Islet precursor cell (in vitro differentiated cells): Measurements from ENCODE around the gene MET.
"Not testable (repeated sequence)": the region's sequence is repeated elsewhere in the genome, so short reads cannot be mapped to it uniquely, and the experiment has no call there.

Source experiments
- DNase-seq: peaks from one replicate; pipeline ENCODE4 v3.0.0-alpha.2; 2018

The MET gene

DNA sequence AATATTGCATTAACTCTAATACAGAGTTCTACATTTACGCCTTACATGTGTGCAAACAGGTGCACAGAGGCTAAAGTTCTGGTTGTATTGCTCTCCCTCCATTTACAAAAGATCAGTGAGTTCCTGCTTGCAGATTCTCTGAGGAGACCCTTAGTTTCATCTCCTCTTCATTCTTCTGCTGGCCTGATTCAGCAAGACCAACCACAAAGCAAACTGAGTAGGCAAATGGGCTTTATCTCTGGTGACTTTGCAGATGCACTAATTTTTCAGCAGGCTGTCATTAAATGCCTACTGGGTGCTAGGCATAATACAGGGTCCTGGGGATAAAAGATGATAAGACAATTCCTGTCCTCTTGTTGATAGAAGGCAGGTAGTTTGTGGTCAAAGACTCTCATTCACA lies 56.4 kb downstream of the MET start:
- DNase-seq, result peak; percentile 15

DNA sequence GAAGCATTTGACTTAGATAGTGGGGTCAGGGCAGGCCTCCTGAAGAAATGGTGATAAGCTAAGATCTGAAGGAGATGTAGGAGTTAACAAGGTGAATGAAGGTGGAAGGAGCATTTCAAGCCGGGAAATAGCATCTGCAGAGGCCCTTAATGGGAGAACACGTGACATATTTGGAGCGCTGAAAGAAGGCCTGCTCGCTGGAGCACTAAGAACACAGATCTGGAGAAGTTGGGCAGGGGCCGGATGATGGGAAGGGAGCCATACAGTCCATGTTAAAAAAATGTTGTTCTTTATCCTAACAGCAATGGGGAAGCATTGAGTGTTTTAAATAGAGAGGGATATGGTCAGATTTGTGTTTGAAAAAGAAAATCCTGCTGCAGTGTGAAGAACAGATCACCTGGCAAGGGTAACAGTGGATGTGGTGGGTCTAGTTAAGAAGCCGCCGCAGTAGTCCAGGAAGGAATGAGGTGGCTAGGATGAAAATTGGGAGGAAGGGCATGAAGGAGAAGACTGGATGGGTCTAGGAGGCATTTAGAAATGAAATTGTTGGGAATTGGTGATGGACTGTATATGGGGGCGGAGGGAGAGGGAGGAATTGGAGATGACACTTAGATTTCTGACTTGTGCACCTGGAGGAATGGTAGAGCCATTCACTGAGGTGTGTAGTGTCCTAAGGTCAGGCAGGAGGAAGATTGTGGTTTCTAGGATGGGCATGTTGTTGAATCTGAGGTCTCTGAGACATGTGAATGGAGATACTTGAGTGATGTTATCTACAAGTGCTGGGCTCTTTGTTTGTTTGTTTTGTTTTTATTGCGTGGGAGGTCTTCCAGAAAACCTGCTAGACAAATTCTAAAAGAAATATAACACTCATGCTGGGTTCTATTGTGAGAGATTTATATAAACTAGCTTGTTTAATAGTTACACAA lies 58.4 kb downstream of the MET start:
- DNase-seq, result peak; percentile 38

GRCh38 chr7:116731023-116731395 lies 59.0 kb downstream of the MET start:
- no peak for DNase-seq

GRCh38 chr7:116731445-116732335 lies 59.7 kb downstream of the MET start:
- no peak for DNase-seq

DNA sequence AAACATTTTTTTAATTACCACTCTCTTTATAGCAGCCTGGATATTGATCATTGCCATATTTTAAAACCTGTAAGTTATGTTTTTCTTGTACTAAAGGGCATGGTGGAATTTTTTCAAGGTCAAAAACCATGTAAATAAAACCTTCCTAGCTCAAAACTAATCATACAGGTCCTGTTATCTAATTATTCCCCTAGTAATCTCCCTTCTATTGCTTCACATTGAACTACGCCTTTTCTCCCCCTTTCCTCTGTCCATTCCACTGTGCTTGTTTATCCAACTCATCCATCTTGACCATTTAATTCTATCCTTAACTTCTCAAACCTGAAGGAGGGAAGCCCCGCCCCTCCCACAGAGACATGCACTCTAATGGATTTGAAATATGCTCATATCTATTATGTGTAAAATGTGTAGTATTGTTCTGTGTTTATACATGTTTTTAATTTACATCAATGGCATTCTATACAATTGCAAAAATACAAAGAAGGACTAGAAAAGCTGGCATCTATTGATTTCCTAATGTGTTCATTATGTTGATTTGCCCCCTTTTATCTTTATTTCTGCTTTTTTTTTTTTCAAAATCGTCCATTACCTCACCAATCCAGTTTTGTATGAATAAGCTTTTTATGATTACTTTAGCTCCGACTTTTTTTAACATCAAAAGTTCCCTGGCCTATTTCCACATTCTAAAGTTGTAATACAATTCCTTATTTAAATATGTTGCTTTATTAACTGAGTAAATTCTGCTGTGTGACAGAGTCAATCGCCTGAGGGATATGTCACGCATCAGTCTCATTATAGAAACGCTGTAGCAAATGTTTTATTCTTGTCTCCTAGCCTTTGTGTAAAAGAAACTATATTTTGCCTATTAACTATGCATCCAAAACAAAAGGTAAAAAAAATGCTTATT lies 61.0 kb downstream of the MET start:
- DNase-seq, result no peak

- no peak for DNase-seq
Observed at GRCh38 chr7:116733924-116734580, 62.1 kb downstream of the MET start.

GRCh38 chr7:116734710-116735109 lies 62.7 kb downstream of the MET start:
- DNase-seq, result no peak

GRCh38 chr7:116736927-116737715 lies 65.1 kb downstream of the MET start:
- no peak for DNase-seq

DNA sequence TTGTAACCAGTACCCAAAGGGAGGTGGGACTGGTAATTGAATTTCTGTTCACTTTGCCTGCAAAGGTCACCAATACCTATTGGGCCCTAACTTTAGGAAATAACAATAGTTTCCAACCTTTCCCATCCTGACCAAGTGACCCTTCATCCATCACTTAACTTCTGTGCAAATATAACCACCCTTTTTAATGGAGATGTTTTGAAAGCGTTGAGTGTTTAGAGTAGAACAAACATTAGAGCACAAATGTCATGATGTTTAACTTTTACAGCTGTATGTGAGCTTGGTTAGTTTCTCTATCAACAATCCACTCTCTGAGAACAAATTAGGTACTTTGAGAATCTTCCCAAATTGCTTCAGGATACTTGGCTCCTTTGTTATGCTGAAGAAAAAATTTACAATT lies 66.4 kb downstream of the MET start:
- DNase-seq, result no peak

DNA sequence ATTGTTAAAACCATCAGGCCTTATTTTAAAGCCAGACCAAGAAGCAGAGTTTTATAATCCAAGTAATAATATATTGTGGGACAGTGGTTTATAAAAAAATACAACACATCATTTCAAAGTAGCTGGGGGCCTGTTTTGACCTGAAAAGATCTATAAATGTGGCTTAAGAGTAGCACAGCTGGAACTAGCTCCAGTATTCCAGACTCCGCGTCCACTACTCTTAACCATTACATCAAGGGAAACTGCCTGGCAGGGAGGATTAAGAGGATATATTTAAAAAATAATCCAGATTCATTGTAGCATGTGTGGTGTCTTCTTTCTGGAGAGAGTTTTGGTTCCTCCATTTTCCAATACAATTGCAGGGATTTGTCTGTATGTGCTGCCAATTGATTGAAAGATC lies 67.3 kb downstream of the MET start:
- DNase-seq, result no peak

- no peak for DNase-seq
Observed at GRCh38 chr7:116740231-116740630, 68.2 kb downstream of the MET start.

DNA sequence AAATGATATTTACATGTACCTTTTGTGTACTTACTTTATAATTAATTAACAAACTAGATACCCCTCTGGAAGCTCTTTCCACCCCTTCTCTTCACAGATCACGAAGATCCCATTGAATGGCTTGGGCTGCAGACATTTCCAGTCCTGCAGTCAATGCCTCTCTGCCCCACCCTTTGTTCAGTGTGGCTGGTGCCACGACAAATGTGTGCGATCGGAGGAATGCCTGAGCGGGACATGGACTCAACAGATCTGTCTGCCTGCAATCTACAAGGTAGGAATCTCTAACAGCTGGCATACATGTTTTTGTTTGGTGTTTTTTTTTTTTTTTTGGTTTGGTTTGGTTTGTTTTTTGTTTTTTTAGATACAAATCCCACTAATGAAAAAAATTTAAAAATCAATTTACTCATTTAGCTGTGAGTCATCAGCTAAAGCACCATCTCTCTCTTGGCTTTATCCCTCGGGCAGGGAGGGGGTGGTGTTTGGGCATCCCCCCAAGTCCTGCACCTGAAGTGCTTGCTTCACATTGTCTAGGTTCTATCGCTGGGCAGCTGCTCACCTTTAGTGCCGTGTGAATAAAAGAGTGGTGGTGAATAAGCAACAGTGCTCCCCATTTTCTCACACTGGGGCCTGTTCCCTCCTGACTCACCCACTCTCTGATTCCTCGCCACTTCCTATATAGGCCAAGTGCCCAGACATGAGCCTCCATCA lies 68.9 kb downstream of the MET start:
- no peak for DNase-seq

GRCh38 chr7:116741625-116742316 lies 69.8 kb downstream of the MET start:
- DNase-seq, result no peak

GRCh38 chr7:116742641-116743040 lies 70.6 kb downstream of the MET start:
- DNase-seq, result no peak

GRCh38 chr7:116743835-116744234 lies 71.8 kb downstream of the MET start:
- DNase-seq, result not testable (repeated sequence)

- not testable (repeated sequence) for DNase-seq
Observed at GRCh38 chr7:116746388-116746787, 74.4 kb downstream of the MET start.

DNA sequence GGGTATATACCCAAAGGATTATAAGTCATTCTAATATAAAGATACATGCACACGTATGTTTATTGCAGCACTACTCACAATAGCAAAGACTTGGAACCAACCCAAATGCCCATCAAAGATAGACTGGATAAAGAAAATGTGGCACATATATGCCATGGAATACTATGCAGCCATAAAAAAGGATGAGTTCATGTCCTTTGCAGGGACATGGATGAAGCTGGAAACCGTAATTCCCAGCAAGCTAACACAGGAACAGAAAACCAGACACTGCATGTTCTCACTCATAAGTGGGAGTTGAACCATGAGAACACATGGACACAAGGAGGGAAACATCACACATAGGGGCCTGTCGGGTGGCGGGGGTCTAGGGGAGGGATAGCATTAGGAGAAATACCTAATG lies 79.1 kb downstream of the MET start:
- not testable (repeated sequence) for DNase-seq

- no peak for DNase-seq
Observed at GRCh38 chr7:116752305-116753074, 80.5 kb downstream of the MET start.

- no peak for DNase-seq
Observed at GRCh38 chr7:116753130-116753529, 81.1 kb downstream of the MET start.
